GM12878 (cell line): Measurements from ENCODE around the gene PDGFC. TPM values are rescaled to one million over a fixed set of nuclear protein-coding genes. Genes with fewer than 3 reads are reported as not detected.

Source experiments
- ATAC-seq: fragments of 200-7000 bp; cut with Tn5 transposase; 3 replicates; pipeline ENCODE4 v1.9.1; 2020; ENCODE audit warnings: mild to moderate bottlenecking, moderate library complexity
- BruUV-seq: library from RNA; stranded (reverse); fragments of 400-500 nt; replicated peaks from 2 replicates; lab custom pipeline; 2021; lab: Mats Ljungman, UMichigan
- CTCF ChIA-PET: fragments of 300-600 bp; sonication (Branson Sonifier 250); formaldehyde crosslinking; extraction: SDS; loops from one replicate; lab custom pipeline; 2021; ENCODE audit warnings: inconsistent platforms; lab: Yijun Ruan, JAX
- POLR2A ChIA-PET: fragments of 350-600 bp; formaldehyde crosslinking; extraction: SDS; loops from one replicate; lab custom pipeline; 2021; ENCODE audit warnings: inconsistent platforms; lab: Charles Lee
- RAD21 ChIA-PET: fragments of 300-600 bp; sonication (Branson Sonifier 250); formaldehyde crosslinking; loops from one replicate; lab custom pipeline; 2023; ENCODE audit warnings: antibody characterized with exemption; ENCODE audit not compliant: unreplicated experiment; lab: Charles Lee
- SMC1A ChIA-PET: fragments of 300-600 bp; sonication (Branson Sonifier 250); formaldehyde crosslinking; loops from one replicate; lab custom pipeline; 2023; ENCODE audit not compliant: unreplicated experiment, uncharacterized antibody; lab: Charles Lee
- DNase-seq: peaks from one replicate; pipeline ENCODE4 v3.0.0-alpha.2; 2011; ENCODE audit warnings: low read depth, low spot score
- FAIRE-seq: peaks from 3 replicates; lab custom pipeline; 2011; peaks lifted over from hg19 to GRCh38; lab: Jason Lieb, UNC
- H2AFZ ChIP-seq: 2 replicates; pipeline ENCODE4 v1.6.0; 2011; ENCODE audit warnings: low read depth, low read length, control low read depth; ENCODE audit not compliant: control insufficient read depth
- H3K27ac ChIP-seq: 2 replicates; pipeline ENCODE4 v1.5.1; 2011; ENCODE audit warnings: control low read depth; ENCODE audit not compliant: control insufficient read depth, insufficient read depth
- H3K27me3 ChIP-seq, 2 experiments: replicated peaks in 1 of 2; 2 replicates each; pipeline versions ENCODE4 v1.6.0 to v1.6.1; 2011; ENCODE audit warnings: low read length in 1 of 2; ENCODE audit not compliant: control insufficient read depth in 2 of 2, insufficient read depth in 2 of 2
- H3K36me3 ChIP-seq, 2 experiments: 2 replicates each; pipeline ENCODE4 v1.5.1; 2011; ENCODE audit warnings: low read length in 1 of 2; ENCODE audit not compliant: control insufficient read depth in 2 of 2, insufficient read depth in 2 of 2
- H3K4me1 ChIP-seq: 2 replicates; pipeline ENCODE4 v1.6.1; 2011; ENCODE audit warnings: mild to moderate bottlenecking, low read length, moderate library complexity, mixed read lengths; ENCODE audit not compliant: control insufficient read depth, insufficient read depth
- H3K4me2 ChIP-seq: 2 replicates; pipeline ENCODE4 v1.6.0; 2011; ENCODE audit warnings: control low read depth; ENCODE audit not compliant: control insufficient read depth, insufficient read depth
- H3K4me3 ChIP-seq: fragments of 200-600 bp; sonication (generic); 2 replicates; pipeline ENCODE4 v1.5.1; 2016
- H3K79me2 ChIP-seq: 2 replicates; pipeline ENCODE4 v1.6.0; 2011; ENCODE audit warnings: low read length; ENCODE audit not compliant: control insufficient read depth, insufficient read depth
- H3K9ac ChIP-seq: 2 replicates; pipeline ENCODE4 v1.8.0; 2011; ENCODE audit warnings: low read length, control low read depth, mixed read lengths; ENCODE audit not compliant: control insufficient read depth, insufficient read depth
- H3K9me3 ChIP-seq: replicated peaks from 3 replicates; pipeline ENCODE4 v1.5.1; 2011; ENCODE audit warnings: mild to moderate bottlenecking, low read length; ENCODE audit not compliant: control insufficient read depth, insufficient read depth
- H4K20me1 ChIP-seq: 2 replicates; pipeline ENCODE4 v1.6.0; 2011; ENCODE audit not compliant: control insufficient read depth, insufficient read depth
- ASH2L ChIP-seq: fragments of 300-600, 200-600 bp; sonication (generic); IDR thresholded peaks from 2 replicates; pipeline ENCODE4 v1.6.1; 2017; ENCODE audit warnings: low read depth, mild to moderate bottlenecking, borderline replicate concordance
- BACH1 ChIP-seq: fragments of 450-650 bp; IDR thresholded peaks from 2 replicates; pipeline ENCODE4 v1.6.1; 2017; ENCODE audit warnings: mild to moderate bottlenecking, borderline replicate concordance
- CREM ChIP-seq: IDR thresholded peaks from 2 replicates; pipeline ENCODE4 v1.6.1; 2014; ENCODE audit warnings: antibody characterized with exemption, low read depth
- ELK1 ChIP-seq: IDR thresholded peaks from 2 replicates; pipeline ENCODE4 v1.6.1; 2012; ENCODE audit warnings: low read depth, low read length, improper control_type of control experiment
- LARP7 ChIP-seq: fragments of 450-650 bp; IDR thresholded peaks from 2 replicates; pipeline ENCODE4 v1.6.1; 2017; ENCODE audit warnings: mild to moderate bottlenecking
- NR2F1 ChIP-seq: fragments of 450-650 bp; conservative IDR thresholded peaks from 2 replicates; pipeline ENCODE4 v1.6.1; 2017; ENCODE audit warnings: mild to moderate bottlenecking
- NRF1 ChIP-seq: conservative IDR thresholded peaks from 2 replicates; pipeline ENCODE4 v1.6.1; 2011; ENCODE audit warnings: mild to moderate bottlenecking, low read depth, low read length, improper control_type of control experiment
- POLR2AphosphoS5 ChIP-seq: IDR thresholded peaks from 2 replicates; pipeline ENCODE4 v1.6.1; 2011; ENCODE audit warnings: mild to moderate bottlenecking, low read length, inconsistent platforms
- POU2F2 ChIP-seq: IDR thresholded peaks from 3 replicates; pipeline ENCODE4 v1.6.1; 2011; ENCODE audit warnings: low read depth, mild to moderate bottlenecking, low read length, borderline replicate concordance
- RFX5 ChIP-seq: IDR thresholded peaks from 2 replicates; pipeline ENCODE4 v1.6.1; 2011; ENCODE audit warnings: low read depth, low read length, improper control_type of control experiment
- SP1 ChIP-seq: IDR thresholded peaks from one replicate; pipeline ENCODE4 v1.6.1; 2011; ENCODE audit warnings: low read depth, low read length
- SREBF1 ChIP-seq: IDR thresholded peaks from 2 replicates; pipeline ENCODE4 v1.6.1; 2012; ENCODE audit warnings: mild to moderate bottlenecking, low read length
- SUZ12 ChIP-seq: fragments of 200-600 bp; sonication (generic); IDR thresholded peaks from one replicate; pipeline ENCODE4 v1.6.1; 2018; ENCODE audit warnings: antibody characterized with exemption, mild to moderate bottlenecking; ENCODE audit not compliant: unreplicated experiment
- TBL1XR1 ChIP-seq: IDR thresholded peaks from 2 replicates; pipeline ENCODE4 v1.6.1; 2012; ENCODE audit warnings: low read depth, low read length, improper control_type of control experiment
- TCF7 ChIP-seq: IDR thresholded peaks from 2 replicates; pipeline ENCODE4 v1.6.1; 2014; ENCODE audit warnings: antibody characterized with exemption, borderline replicate concordance
- WGBS: methylation state at CpG from one replicate; pipeline ENCODE4 v1.1.6; 2016; ENCODE audit warnings: low lambda C conversion rate; ENCODE audit not compliant: insufficient replicate concordance, insufficient coverage; ENCODE audit errors: missing lambda C conversion rate; 5-methylcytosine and 5-hydroxymethylcytosine counted together
- in situ Hi-C: fragments of 300-500 bp; cut with MboI; formaldehyde crosslinking; loops from 9 replicates; pipeline ENCODE4 v1.14.3; 2018; ENCODE audit warnings: mixed read lengths
- intact Hi-C: fragments of 100-400 bp; cut with micrococcal nuclease; formaldehyde crosslinking; loops from one replicate; pipeline ENCODE4 v1.14.2; 2022; ENCODE audit not compliant: unreplicated experiment
- polyA plus RNA-seq, 11 experiments: library from polyadenylated mRNA; depleted of rRNA in 4 of 11; unstranded in 6 of 11; stranded (reverse) in 5 of 11; fragments of >200 nt; fragmentation: Nextera tagmentation in 4 of 11; fragmentation: Illumina TruSeq in 1 of 11; extraction: Ambion mirVana in 4 of 11; extraction: Trizol in 1 of 11; gene quantifications; 1 replicate in 1 of 11; 2 replicates in 10 of 11; pipeline versions ENCODE4 v1.2.1 to v1.2.3, GENCODE V29; 2011 to 2016; ENCODE audit warnings: inconsistent platforms in 2 of 11, missing spikeins in 2 of 11, low read depth in 1 of 11
- total RNA-seq, 4 experiments: library from RNA; depleted of rRNA in 3 of 4; stranded (reverse); fragments of >200 nt in 3 of 4; fragmentation: Illumina TruSeq in 1 of 4; extraction: Trizol in 1 of 4; gene quantifications; 2 replicates each; pipeline versions ENCODE4 v1.2.1 to v1.2.3, GENCODE V29; 2013 to 2021
- TF ChIP-seq, protein P1 (sequence below): fragments of 450-650 bp; formaldehyde crosslinking; IDR thresholded peaks from 2 replicates; pipeline ENCODE4 v1.4.0; 2022; ENCODE audit warnings: mild to moderate bottlenecking, moderate library complexity
- TF ChIP-seq, protein P2 (sequence below): fragments of 450-650 bp; IDR thresholded peaks from 2 replicates; pipeline ENCODE4 v1.6.1; 2014; ENCODE audit warnings: mild to moderate bottlenecking
- TF ChIP-seq, protein P3 (sequence below): fragments of 450-650 bp; IDR thresholded peaks from 2 replicates; pipeline ENCODE4 v1.6.1; 2016; ENCODE audit warnings: mild to moderate bottlenecking

The PDGFC gene
- total and polyA plus RNA-seq, 10 of the 15 experiments (the other 5 are each of a cell fraction or from before 2014, with no cell fraction given) = 0.02 to 0.18 TPM; not detected in 8

GRCh38 chr4:156784970-156785369 lies 186.6 kb downstream of the PDGFC start (continued):
- no peak for TF ChIP-seq ELK1

- BruUV-seq = no TSS peak
- DNase-seq (no peak), ATAC-seq (no peak), FAIRE-seq (no peak)
- H3K4me1 ChIP-seq = no peaks in the 10 kb centered on the region
- H3K9me3 ChIP-seq = no peaks in the 10 kb centered on the region
- H3K27me3 ChIP-seq = no peaks in the 10 kb centered on the region
- ChIA-PET SMC1A (interaction anchor here (1.0 to 1.9 kb wide), 3 partner anchors 11 to 34 kb away, joined by 4 to 7 read pairs (median 4); no protein-coding TSS in a partner anchor), CTCF (interaction anchor here (1.2 kb wide), 1 partner anchor 11 kb away, joined by 3 read pairs; no protein-coding TSS in a partner anchor), RAD21 (interaction anchor here (1.5 kb wide), 1 partner anchor 14 kb away, joined by 3 read pairs; no protein-coding TSS in a partner anchor), POLR2A (no interaction called here)
- no peak overlapping the region for H3K4me2 ChIP-seq
- in situ Hi-C loops (no loop called here), intact Hi-C loops (no loop called here)
- no peak overlapping the region for H3K9ac ChIP-seq
- no peak overlapping the region for H3K4me3 ChIP-seq
- H4K20me1 ChIP-seq = no peaks in the 10 kb centered on the region
- H3K36me3 ChIP-seq = no peaks in the 10 kb centered on the region
- H3K79me2 ChIP-seq = no peaks in the 10 kb centered on the region
- 0% methylated on average over 2 of the region's 2 CpGs for whole genome bisulfite sequencing
- no peak overlapping the region for H2AFZ ChIP-seq
- no peak overlapping the region for H3K27ac ChIP-seq
- no peak for TF ChIP-seq BACH1
- no peak for TF ChIP-seq NRF1
- TF ChIP-seq, protein P1, sequence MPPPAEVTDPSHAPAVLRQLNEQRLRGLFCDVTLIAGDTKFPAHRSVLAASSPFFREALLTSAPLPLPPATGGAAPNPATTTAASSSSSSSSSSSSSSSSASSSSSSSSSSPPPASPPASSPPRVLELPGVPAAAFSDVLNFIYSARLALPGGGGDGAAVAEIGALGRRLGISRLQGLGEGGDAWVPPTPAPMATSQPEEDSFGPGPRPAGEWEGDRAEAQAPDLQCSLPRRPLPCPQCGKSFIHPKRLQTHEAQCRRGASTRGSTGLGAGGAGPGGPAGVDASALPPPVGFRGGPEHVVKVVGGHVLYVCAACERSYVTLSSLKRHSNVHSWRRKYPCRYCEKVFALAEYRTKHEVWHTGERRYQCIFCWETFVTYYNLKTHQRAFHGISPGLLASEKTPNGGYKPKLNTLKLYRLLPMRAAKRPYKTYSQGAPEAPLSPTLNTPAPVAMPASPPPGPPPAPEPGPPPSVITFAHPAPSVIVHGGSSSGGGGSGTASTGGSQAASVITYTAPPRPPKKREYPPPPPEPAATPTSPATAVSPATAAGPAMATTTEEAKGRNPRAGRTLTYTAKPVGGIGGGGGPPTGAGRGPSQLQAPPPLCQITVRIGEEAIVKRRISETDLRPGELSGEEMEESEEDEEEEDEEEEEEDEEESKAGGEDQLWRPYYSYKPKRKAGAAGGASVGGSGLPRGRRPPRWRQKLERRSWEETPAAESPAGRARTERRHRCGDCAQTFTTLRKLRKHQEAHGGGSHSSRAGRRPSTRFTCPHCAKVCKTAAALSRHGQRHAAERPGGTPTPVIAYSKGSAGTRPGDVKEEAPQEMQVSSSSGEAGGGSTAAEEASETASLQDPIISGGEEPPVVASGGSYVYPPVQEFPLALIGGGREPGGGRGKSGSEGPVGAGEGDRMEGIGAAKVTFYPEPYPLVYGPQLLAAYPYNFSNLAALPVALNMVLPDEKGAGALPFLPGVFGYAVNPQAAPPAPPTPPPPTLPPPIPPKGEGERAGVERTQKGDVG = no peak
- TF ChIP-seq, protein P2, sequence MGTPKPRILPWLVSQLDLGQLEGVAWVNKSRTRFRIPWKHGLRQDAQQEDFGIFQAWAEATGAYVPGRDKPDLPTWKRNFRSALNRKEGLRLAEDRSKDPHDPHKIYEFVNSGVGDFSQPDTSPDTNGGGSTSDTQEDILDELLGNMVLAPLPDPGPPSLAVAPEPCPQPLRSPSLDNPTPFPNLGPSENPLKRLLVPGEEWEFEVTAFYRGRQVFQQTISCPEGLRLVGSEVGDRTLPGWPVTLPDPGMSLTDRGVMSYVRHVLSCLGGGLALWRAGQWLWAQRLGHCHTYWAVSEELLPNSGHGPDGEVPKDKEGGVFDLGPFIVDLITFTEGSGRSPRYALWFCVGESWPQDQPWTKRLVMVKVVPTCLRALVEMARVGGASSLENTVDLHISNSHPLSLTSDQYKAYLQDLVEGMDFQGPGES = no peak
- no peak for TF ChIP-seq POLR2AphosphoS5
- no peak for TF ChIP-seq SP1
- no peak for TF ChIP-seq POU2F2
- TF ChIP-seq NR2F1 = no peak
- TF ChIP-seq CREM = no peak
- no peak for TF ChIP-seq TBL1XR1
- no peak for TF ChIP-seq SUZ12
- TF ChIP-seq TCF7 = no peak
- no peak for TF ChIP-seq LARP7
- TF ChIP-seq, protein P3, sequence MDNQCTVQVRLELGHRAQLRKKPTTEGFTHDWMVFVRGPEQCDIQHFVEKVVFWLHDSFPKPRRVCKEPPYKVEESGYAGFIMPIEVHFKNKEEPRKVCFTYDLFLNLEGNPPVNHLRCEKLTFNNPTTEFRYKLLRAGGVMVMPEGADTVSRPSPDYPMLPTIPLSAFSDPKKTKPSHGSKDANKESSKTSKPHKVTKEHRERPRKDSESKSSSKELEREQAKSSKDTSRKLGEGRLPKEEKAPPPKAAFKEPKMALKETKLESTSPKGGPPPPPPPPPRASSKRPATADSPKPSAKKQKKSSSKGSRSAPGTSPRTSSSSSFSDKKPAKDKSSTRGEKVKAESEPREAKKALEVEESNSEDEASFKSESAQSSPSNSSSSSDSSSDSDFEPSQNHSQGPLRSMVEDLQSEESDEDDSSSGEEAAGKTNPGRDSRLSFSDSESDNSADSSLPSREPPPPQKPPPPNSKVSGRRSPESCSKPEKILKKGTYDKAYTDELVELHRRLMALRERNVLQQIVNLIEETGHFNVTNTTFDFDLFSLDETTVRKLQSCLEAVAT = no peak
- TF ChIP-seq ASH2L = no peak
- TF ChIP-seq RFX5 = no peak
- TF ChIP-seq SREBF1 = no peak
Observed at GRCh38 chr4:156783966-156784365, 187.6 kb downstream of the PDGFC start.
